Measurements from ENCODE around the gene PRSS8.
"Not testable (repeated sequence)": the region's sequence is repeated elsewhere in the genome, so short reads cannot be mapped to it uniquely, and the experiment has no call there.

Gene PRSS8

GRCh38 chr16:31135535-31136286 is at the start of gene PRSS8:
PRSS8 (minus strand) TSS chr16:31135727; CDS start chr16:31135498, 229 bp downstream.
- no peak for DNase-seq

GRCh38 chr16:31184888-31185287 is 49.4 kb upstream of the PRSS8 start:
- DNase-seq = no peak

- DNase-seq = no peak
These were observed 48.2 kb upstream of the PRSS8 start for GRCh38 chr16:31183432-31184428.

- DNase-seq = no peak
These were observed 46.9 kb upstream of the PRSS8 start for GRCh38 chr16:31182391-31182790.

GRCh38 chr16:31181102-31181830 is 45.7 kb upstream of the PRSS8 start:
- DNase-seq = peak; percentile 61

- peak; percentile 98 for DNase-seq
These were observed 44.4 kb upstream of the PRSS8 start, which contains the start of gene FUS for GRCh38 chr16:31179747-31180459. FUS (plus strand) TSS chr16:31180139; CDS start chr16:31180215, 76 bp downstream.

- DNase-seq = no peak
These were observed 43.8 kb upstream of the PRSS8 start for GRCh38 chr16:31179219-31179746.

- peak; percentile 69 for DNase-seq
These were observed 41.6 kb upstream of the PRSS8 start for GRCh38 chr16:31177136-31177535.

GRCh38 chr16:31170048-31170447 is 34.5 kb upstream of the PRSS8 start:
- not testable (repeated sequence) for DNase-seq

GRCh38 chr16:31168848-31169247 is 33.3 kb upstream of the PRSS8 start:
- DNase-seq = no peak

- no peak for DNase-seq
These were observed 31.8 kb upstream of the PRSS8 start for GRCh38 chr16:31167315-31167714.

GRCh38 chr16:31157136-31157535 is 21.6 kb upstream of the PRSS8 start:
- DNase-seq = peak; percentile 73

GRCh38 chr16:31150976-31151375 is 15.4 kb upstream of the PRSS8 start:
- not testable (repeated sequence) for DNase-seq

GRCh38 chr16:31149894-31150890 is 14.7 kb upstream of the PRSS8 start, which contains the start of gene PRSS36:
PRSS36 (minus strand) TSS chr16:31150066; CDS start chr16:31150035, 31 bp downstream.
- no peak for DNase-seq

- no peak for DNase-seq
These were observed 13.8 kb upstream of the PRSS8 start for GRCh38 chr16:31149332-31149731.

GRCh38 chr16:31148896-31149295 is 13.4 kb upstream of the PRSS8 start:
- no peak for DNase-seq

GRCh38 chr16:31148281-31148728 is 12.8 kb upstream of the PRSS8 start:
- DNase-seq = no peak

GRCh38 chr16:31147574-31147973 is 12.0 kb upstream of the PRSS8 start:
- no peak for DNase-seq

- peak; percentile 35 for DNase-seq
These were observed 10.0 kb upstream of the PRSS8 start for GRCh38 chr16:31145398-31145990.

- not testable (repeated sequence) for DNase-seq
These were observed 8.9 kb upstream of the PRSS8 start for GRCh38 chr16:31144418-31144817.
